Measurements from ENCODE around the gene ONECUT3. TPM values are rescaled to one million over a fixed set of nuclear protein-coding genes. Genes with fewer than 3 reads are reported as not detected.
"Not testable (repeated sequence)": the region's sequence is repeated elsewhere in the genome, so short reads cannot be mapped to it uniquely, and the experiment has no call there.

ONECUT3 gene
- total and polyA plus RNA-seq, 2 donors: under 0.01 to 0.02 TPM

- no peak for DNase-seq (ENCODE audit: low read depth in 6 of 9, low spot score in 9 of 9)
- no peaks in the 10 kb centered on the region for H3K4me1 ChIP-seq (ENCODE audit: control insufficient read depth in 2 of 2, insufficient read depth in 2 of 2, low read length in 2 of 2)
- no peak overlapping the region for H3K27ac ChIP-seq (ENCODE audit: low read depth in 1 of 2, low read length in 1 of 2)
- H3K4me3 ChIP-seq (ENCODE audit: low read length in 2 of 2): no peak overlapping the region
- WGBS: 26% methylated on average over 16 of the region's 16 CpGs
- H3K36me3 ChIP-seq (ENCODE audit: control insufficient read depth in 2 of 2, insufficient read depth in 2 of 2, low read length in 1 of 2): no peaks in the 10 kb centered on the region
- peaks cover 0 to 13% of the 10 kb centered on the region in 2 donors for H3K9me3 ChIP-seq (ENCODE audit: control insufficient read depth in 2 of 2, insufficient read depth in 1 of 2, low read length in 1 of 2)
- peaks cover 92 to 98% of the 10 kb centered on the region in 2 donors for H3K27me3 ChIP-seq (ENCODE audit: control insufficient read depth in 2 of 2, insufficient read depth in 1 of 2, low read length in 1 of 2)
Measured at GRCh38 chr19:1758959-1759903, 5.9 kb downstream of the ONECUT3 start.

GRCh38 chr19:1760020-1760419, 6.7 kb downstream of the ONECUT3 start:
- H3K4me1 ChIP-seq (ENCODE audit: control insufficient read depth in 2 of 2, insufficient read depth in 2 of 2, low read length in 2 of 2): no peaks in the 10 kb centered on the region
- DNase-seq (ENCODE audit: low read depth in 6 of 9, low spot score in 9 of 9): no peak
- no peaks in the 10 kb centered on the region for H3K36me3 ChIP-seq (ENCODE audit: control insufficient read depth in 2 of 2, insufficient read depth in 2 of 2, low read length in 1 of 2)
- H3K9me3 ChIP-seq (ENCODE audit: control insufficient read depth in 2 of 2, insufficient read depth in 1 of 2, low read length in 1 of 2): peaks cover 0 to 13% of the 10 kb centered on the region in 2 donors
- H3K27ac ChIP-seq (ENCODE audit: low read depth in 1 of 2, low read length in 1 of 2): no peak overlapping the region
- H3K27me3 ChIP-seq (ENCODE audit: control insufficient read depth in 2 of 2, insufficient read depth in 1 of 2, low read length in 1 of 2): peaks cover 92 to 100% of the 10 kb centered on the region in 2 donors
- no peak overlapping the region for H3K4me3 ChIP-seq (ENCODE audit: low read length in 2 of 2)
- 12% methylated on average over 17 of the region's 17 CpGs for WGBS

DNA sequence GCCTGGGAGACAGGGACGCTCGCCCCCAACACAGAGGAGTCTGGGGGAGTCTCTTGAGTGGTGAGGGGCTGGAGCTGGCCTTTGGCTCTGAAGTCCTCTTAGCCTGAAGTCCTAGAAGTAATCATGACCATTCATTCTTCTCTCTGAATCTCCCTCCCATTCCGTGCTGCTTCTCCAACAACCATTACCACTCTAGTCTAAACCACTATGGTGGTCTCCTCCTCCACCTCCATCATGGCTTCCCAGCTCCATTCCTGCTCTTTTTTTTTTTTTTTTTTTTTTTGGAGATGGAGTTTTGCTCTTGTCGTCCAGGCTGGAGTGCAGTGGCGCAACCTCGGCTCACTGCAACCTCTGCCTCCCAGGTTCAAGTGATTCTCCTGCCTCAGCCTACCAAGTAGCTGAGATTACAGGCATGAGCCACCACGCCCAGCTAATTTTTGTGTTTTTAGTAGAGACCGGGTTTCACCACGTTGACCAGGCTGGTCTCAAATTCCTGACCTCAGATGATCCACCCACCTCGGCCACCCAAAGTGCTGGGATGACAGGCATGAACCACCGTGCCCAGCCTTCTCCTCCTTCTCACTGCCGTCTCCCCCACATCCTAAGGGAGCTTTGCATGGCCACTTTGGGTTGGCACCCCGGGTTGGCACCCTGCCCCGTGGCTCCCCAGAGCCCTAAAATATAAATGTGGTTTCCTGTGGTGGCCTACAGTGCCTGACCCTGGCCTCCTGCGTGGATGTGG, 7.7 kb downstream of the ONECUT3 start:
- H3K4me3 ChIP-seq (ENCODE audit: low read length in 2 of 2); H3K36me3 ChIP-seq (ENCODE audit: control insufficient read depth in 2 of 2, insufficient read depth in 2 of 2, low read length in 1 of 2); DNase-seq (ENCODE audit: low read depth in 6 of 9, low spot score in 9 of 9); H3K4me1 ChIP-seq (ENCODE audit: control insufficient read depth in 2 of 2, insufficient read depth in 2 of 2, low read length in 2 of 2); H3K9me3 ChIP-seq (ENCODE audit: control insufficient read depth in 2 of 2, insufficient read depth in 1 of 2, low read length in 1 of 2); H3K27ac ChIP-seq (ENCODE audit: low read depth in 1 of 2, low read length in 1 of 2): not testable (repeated sequence)
- 20% methylated on average over 15 of the region's 15 CpGs for WGBS
- H3K27me3 ChIP-seq (ENCODE audit: control insufficient read depth in 2 of 2, insufficient read depth in 1 of 2, low read length in 1 of 2): peaks cover 92 to 100% of the 10 kb centered on the region in 2 donors

GRCh38 chr19:1761528-1762242, 8.4 kb downstream of the ONECUT3 start:
- Histone ChIP-seq H3K27me3 (ENCODE audit: control insufficient read depth in 2 of 2, insufficient read depth in 1 of 2, low read length in 1 of 2) (peaks cover 93 to 100% of the 10 kb centered on the region in 2 donors), H3K4me1 (ENCODE audit: control insufficient read depth in 2 of 2, insufficient read depth in 2 of 2, low read length in 2 of 2) (no peaks in the 10 kb centered on the region), H3K27ac (ENCODE audit: low read depth in 1 of 2, low read length in 1 of 2) (no peak overlapping the region), H3K36me3 (ENCODE audit: control insufficient read depth in 2 of 2, insufficient read depth in 2 of 2, low read length in 1 of 2) (no peaks in the 10 kb centered on the region), H3K9me3 (ENCODE audit: control insufficient read depth in 2 of 2, insufficient read depth in 1 of 2, low read length in 1 of 2) (peaks cover 2 to 5% of the 10 kb centered on the region in 2 donors), H3K4me3 (ENCODE audit: low read length in 2 of 2) (no peak overlapping the region)
- DNase-seq (ENCODE audit: low read depth in 6 of 9, low spot score in 9 of 9): no peak
- WGBS: 9% methylated on average over 30 of the region's 30 CpGs

DNA sequence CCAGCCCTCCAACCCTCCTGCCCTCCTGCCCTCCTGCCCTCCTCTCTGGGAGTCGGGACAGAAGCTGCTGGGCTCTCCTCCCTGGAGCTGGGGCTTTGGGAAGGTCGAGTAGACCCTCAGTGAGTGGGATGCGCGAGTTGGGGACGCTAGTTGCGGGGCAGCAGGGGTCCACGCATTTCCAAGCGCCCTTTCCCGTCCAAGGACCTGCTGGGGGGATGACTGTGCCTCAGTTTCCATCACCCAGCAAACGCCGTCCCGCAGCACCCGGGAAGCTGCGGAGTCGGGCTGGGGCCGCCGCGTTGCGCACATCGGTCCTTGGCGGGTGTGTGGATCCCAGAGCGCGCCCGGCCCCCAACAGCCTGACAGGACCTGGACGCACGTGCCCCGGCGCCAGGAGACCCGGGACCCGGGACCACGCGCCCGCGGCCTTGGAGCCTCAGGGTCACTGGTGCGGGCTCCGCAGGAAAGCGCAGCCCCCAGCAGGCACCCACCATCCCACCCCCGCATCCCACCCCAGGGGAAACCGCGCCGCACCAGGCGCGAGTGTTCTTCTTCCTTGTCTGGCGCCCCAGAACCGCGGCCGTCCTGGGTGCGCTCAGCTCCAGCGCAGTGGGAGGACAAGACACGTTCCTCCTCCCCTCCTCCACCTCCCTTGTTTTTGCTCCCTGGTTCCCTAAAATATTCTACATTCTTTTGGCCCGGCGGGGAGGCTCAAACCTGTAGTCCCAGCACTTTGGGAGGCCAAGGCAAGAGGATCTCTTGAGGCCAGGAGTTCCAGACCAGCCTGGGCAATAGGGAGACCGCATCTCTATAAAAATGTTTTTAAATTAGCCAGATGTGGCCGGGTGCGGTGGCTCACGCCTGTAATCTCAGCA, 9.2 kb downstream of the ONECUT3 start:
- Histone ChIP-seq H3K4me1 (ENCODE audit: control insufficient read depth in 2 of 2, insufficient read depth in 2 of 2, low read length in 2 of 2) (peaks cover 0 to under 1% of the 10 kb centered on the region in 2 donors), H3K27ac (ENCODE audit: low read depth in 1 of 2, low read length in 1 of 2) (no peak overlapping the region), H3K9me3 (ENCODE audit: control insufficient read depth in 2 of 2, insufficient read depth in 1 of 2, low read length in 1 of 2) (peaks cover 2 to 5% of the 10 kb centered on the region in 2 donors), H3K4me3 (ENCODE audit: low read length in 2 of 2) (no peak overlapping the region), H3K27me3 (ENCODE audit: control insufficient read depth in 2 of 2, insufficient read depth in 1 of 2, low read length in 1 of 2) (peaks cover 93 to 100% of the 10 kb centered on the region in 2 donors), H3K36me3 (ENCODE audit: control insufficient read depth in 2 of 2, insufficient read depth in 2 of 2, low read length in 1 of 2) (no peaks in the 10 kb centered on the region)
- 6% methylated on average over 56 of the region's 56 CpGs for WGBS
- no peak for DNase-seq (ENCODE audit: low read depth in 6 of 9, low spot score in 9 of 9)

DNA sequence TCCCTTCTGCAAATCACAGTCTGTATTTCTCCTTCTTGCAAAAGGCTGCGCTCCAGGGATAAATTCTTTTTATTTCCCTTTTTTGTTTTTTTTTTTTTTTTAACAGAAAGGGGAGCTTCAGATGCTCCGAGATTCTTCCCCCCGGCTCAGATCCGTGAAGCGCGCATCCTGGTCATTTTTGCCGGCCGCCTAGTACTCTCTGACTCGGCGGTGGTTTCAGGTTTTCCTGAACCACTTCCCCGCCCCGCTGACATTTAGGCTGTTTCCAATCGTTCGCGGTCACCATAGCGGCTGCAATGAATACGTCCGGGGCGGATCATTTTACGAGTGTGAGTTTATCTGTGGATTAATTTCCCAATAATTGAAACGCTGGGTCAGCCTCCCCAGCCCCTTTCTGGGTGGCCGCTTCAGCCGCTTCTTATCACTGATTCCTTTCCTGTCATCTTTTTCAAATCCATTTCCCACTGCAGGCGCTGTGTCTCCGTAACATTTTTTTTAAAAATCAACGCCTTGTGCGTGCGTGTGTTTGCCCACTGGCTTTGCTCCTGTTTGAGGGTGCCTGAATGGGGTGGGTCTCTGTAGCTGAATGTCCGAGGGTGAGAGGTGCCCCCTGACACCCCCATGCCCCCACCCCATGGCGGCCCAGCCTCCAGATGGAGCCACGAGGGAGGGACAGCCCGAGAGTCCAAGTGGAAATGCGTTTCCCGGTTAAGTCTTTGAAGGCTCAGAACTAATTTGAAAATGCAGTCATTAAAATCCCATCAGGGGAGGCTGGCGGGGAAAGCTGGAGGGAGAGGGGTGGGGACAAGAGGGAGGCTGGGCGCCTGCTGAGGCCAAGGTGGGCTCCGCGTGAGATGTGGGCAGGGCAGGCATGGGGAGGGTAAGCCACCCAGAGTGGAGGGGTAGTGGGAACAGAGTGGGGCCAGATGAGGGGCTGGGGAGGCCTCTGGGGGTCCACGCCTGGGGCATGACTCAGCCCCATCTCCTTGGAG, 10.6 kb downstream of the ONECUT3 start:
- H3K27me3 ChIP-seq (ENCODE audit: control insufficient read depth in 2 of 2, insufficient read depth in 1 of 2, low read length in 1 of 2): peaks cover 89 to 100% of the 10 kb centered on the region in 2 donors
- H3K4me3 ChIP-seq (ENCODE audit: low read length in 2 of 2): no peak overlapping the region
- 12% methylated on average over 39 of the region's 39 CpGs for WGBS
- no peaks in the 10 kb centered on the region for H3K36me3 ChIP-seq (ENCODE audit: control insufficient read depth in 2 of 2, insufficient read depth in 2 of 2, low read length in 1 of 2)
- DNase-seq (ENCODE audit: low read depth in 6 of 9, low spot score in 9 of 9): no peak
- no peak overlapping the region for H3K27ac ChIP-seq (ENCODE audit: low read depth in 1 of 2, low read length in 1 of 2)
- peaks cover 2 to 5% of the 10 kb centered on the region in 2 donors for H3K9me3 ChIP-seq (ENCODE audit: control insufficient read depth in 2 of 2, insufficient read depth in 1 of 2, low read length in 1 of 2)
- peaks cover 0 to 3% of the 10 kb centered on the region in 2 donors for H3K4me1 ChIP-seq (ENCODE audit: control insufficient read depth in 2 of 2, insufficient read depth in 2 of 2, low read length in 2 of 2)

GRCh38 chr19:1764729-1765128, 11.4 kb downstream of the ONECUT3 start:
- Histone ChIP-seq H3K4me1 (ENCODE audit: control insufficient read depth in 2 of 2, insufficient read depth in 2 of 2, low read length in 2 of 2) (peaks cover 0 to 3% of the 10 kb centered on the region in 2 donors), H3K27ac (ENCODE audit: low read depth in 1 of 2, low read length in 1 of 2) (no peak overlapping the region), H3K9me3 (ENCODE audit: control insufficient read depth in 2 of 2, insufficient read depth in 1 of 2, low read length in 1 of 2) (peaks cover 4 to 12% of the 10 kb centered on the region in 2 donors), H3K4me3 (ENCODE audit: low read length in 2 of 2) (no peak overlapping the region), H3K36me3 (ENCODE audit: control insufficient read depth in 2 of 2, insufficient read depth in 2 of 2, low read length in 1 of 2) (no peaks in the 10 kb centered on the region), H3K27me3 (ENCODE audit: control insufficient read depth in 2 of 2, insufficient read depth in 1 of 2, low read length in 1 of 2) (peaks cover 86 to 100% of the 10 kb centered on the region in 2 donors)
- WGBS: 14% methylated on average over 15 of the region's 15 CpGs
- no peak for DNase-seq (ENCODE audit: low read depth in 6 of 9, low spot score in 9 of 9)

All from thymus (tissue), 11 donors.